GM23248 (cell line): ENCODE results near the gene C1QL4. TPM values are rescaled to one million over a fixed set of nuclear protein-coding genes. Genes with fewer than 3 reads are reported as not detected.
A peak's percentile ranks its signal among the peaks of the same experiment; 100 is the strongest.
"Not testable (repeated sequence)": the region's sequence is repeated elsewhere in the genome, so short reads cannot be mapped to it uniquely, and the experiment has no call there.

Experiments
- DNase-seq: peaks from one replicate; pipeline ENCODE4 v3.0.0-alpha.2; 2015
- H2AFZ ChIP-seq: fragments of 200-600 bp; sonication (generic); 2 replicates; pipeline ENCODE4 v1.6.1; 2016; ENCODE audit warnings: antibody characterized with exemption
- H3F3A ChIP-seq: fragments of 200-600 bp; sonication (generic); 2 replicates; pipeline ENCODE4 v1.6.1; 2016; ENCODE audit warnings: mild to moderate bottlenecking, antibody characterized with exemption, mixed run types; ENCODE audit not compliant: insufficient read depth
- H3K27ac ChIP-seq: fragments of 200-600 bp; sonication (generic); 2 replicates; pipeline ENCODE4 v1.5.1; 2016; ENCODE audit warnings: mild to moderate bottlenecking
- H3K27me3 ChIP-seq: fragments of 200-600 bp; sonication (generic); replicated peaks from 2 replicates; pipeline ENCODE4 v1.6.1; 2016; ENCODE audit warnings: mild to moderate bottlenecking; ENCODE audit not compliant: insufficient read depth
- H3K36me3 ChIP-seq: fragments of 200-600 bp; sonication (generic); 2 replicates; pipeline ENCODE4 v1.6.1; 2016; ENCODE audit warnings: low read depth, mild to moderate bottlenecking
- H3K4me1 ChIP-seq: fragments of 200-600 bp; sonication (generic); 2 replicates; pipeline ENCODE4 v1.6.1; 2016; ENCODE audit warnings: mild to moderate bottlenecking; ENCODE audit not compliant: insufficient read depth
- H3K4me2 ChIP-seq: fragments of 200-600 bp; sonication (generic); one replicate; pipeline ENCODE4 v1.6.1; 2016; ENCODE audit warnings: mild to moderate bottlenecking; ENCODE audit not compliant: unreplicated experiment
- H3K4me3 ChIP-seq: fragments of 200-600 bp; sonication (generic); 2 replicates; pipeline ENCODE4 v1.5.1; 2016; ENCODE audit warnings: mild to moderate bottlenecking
- H3K79me2 ChIP-seq: fragments of 200-600 bp; sonication (generic); 2 replicates; pipeline ENCODE4 v1.6.1; 2016; ENCODE audit warnings: mild to moderate bottlenecking; ENCODE audit not compliant: insufficient read depth
- H3K9ac ChIP-seq: fragments of 200-600 bp; sonication (generic); 2 replicates; pipeline ENCODE4 v1.6.1; 2016; ENCODE audit warnings: mild to moderate bottlenecking
- H3K9me2 ChIP-seq: fragments of 200-600 bp; sonication (generic); 2 replicates; pipeline ENCODE4 v1.6.1; 2016; ENCODE audit warnings: mixed run types, mild to moderate bottlenecking, moderate library complexity; ENCODE audit not compliant: insufficient read depth
- H3K9me3 ChIP-seq: fragments of 200-600 bp; sonication (generic); one replicate; pipeline ENCODE4 v1.6.1; 2017; ENCODE audit warnings: low read depth
- H4K20me1 ChIP-seq: fragments of 200-600 bp; sonication (generic); 2 replicates; pipeline ENCODE4 v1.6.0; 2016; ENCODE audit not compliant: insufficient read depth
- EZH2 ChIP-seq: fragments of 200-600 bp; sonication (generic); IDR thresholded peaks from 2 replicates; pipeline ENCODE4 v1.6.1; 2018; ENCODE audit warnings: antibody characterized with exemption, mild to moderate bottlenecking; ENCODE audit not compliant: insufficient read depth, poor library complexity, severe bottlenecking
- EZH2phosphoT487 ChIP-seq: fragments of 200-600 bp; sonication (generic); IDR thresholded peaks from 2 replicates; pipeline ENCODE4 v1.6.1; 2018; ENCODE audit warnings: antibody characterized with exemption, moderate library complexity, mild to moderate bottlenecking, low read depth; ENCODE audit not compliant: insufficient read depth
- WGBS, 2 experiments: methylation state at CpG; one replicate each; pipeline ENCODE4 v1.1.6; 2015 to 2017; ENCODE audit warnings: low lambda C conversion rate in 2 of 2, low coverage in 1 of 2; ENCODE audit errors: missing lambda C conversion rate in 2 of 2; 5-methylcytosine and 5-hydroxymethylcytosine counted together
- in situ Hi-C: fragments of 300-500 bp; cut with MboI; formaldehyde crosslinking; loops from 2 replicates; pipeline ENCODE4 v1.15.0; 2020
- polyA plus RNA-seq: library from polyadenylated mRNA; unstranded; fragments of >200 nt; fragmentation: Nextera tagmentation; extraction: Ambion mirVana; gene quantifications from 2 replicates; pipeline ENCODE4 v1.2.1, GENCODE V29; 2016
- total RNA-seq: library from RNA; depleted of rRNA; stranded (reverse); fragments of >200 nt; shearing (Covaris generic); gene quantifications from 2 replicates; pipeline ENCODE4 v1.2.3, GENCODE V29; 2014; rRNA removed

Gene C1QL4
- total RNA-seq, result not detected in 2 replicates
- not detected in 2 replicates for polyA plus RNA-seq

DNA sequence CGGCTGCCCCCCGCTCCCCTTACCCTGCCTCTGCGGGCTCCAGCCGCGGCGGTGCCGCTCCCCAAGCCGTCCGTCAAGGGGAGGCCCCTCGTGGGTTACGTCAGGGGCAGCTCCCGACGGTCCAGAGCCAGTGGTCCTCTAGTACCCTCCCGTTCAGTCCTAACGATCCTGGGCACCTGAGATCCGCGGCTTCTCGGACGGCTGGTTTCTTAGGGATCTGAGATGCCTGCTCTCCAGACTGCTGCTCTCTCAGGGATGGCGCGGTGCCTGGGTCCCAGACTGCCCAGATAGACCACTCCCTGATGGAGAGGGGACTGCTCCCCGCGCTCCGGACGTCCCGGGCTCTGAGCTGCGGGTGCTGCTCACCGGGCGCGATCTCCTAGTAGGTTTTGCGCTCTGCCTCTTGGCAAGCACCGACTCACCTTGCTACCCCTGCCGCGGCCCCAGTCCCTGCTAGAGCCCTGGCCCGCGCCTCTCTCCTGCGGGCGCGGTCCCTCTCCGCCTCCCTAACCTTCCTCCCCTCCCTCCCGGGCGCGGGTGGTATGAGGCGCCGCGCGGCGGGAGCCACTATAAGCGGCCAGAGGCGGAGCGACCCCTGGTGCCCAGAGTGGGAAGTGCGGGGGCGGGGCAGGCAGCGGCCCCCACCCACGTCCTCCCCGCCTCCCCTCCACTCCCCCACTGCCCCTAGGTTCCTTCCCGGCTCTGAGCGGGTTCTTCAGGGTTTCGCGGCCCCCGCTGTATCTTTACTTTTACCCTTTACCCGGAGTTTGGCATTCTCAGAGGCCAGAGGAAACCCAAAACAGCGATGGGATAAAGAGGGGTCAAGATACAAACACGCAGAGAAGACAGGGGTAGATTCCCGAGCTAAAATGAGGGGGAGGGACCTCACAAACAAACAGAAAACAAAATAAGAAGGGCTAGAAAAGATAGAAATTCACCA lies at the start of gene C1QL4:
Gene C1QL4 (minus strand): TSS at position 544 of the 940 bp plus-strand sequence. CDS start 711 bp downstream, outside the sequence.
- WGBS, 2 experiments, result 2 to 3% methylated on average over 38 to 54 of the region's 65 CpGs
- peak within 1 kb of the TSS; percentile 61 for H3K4me3 ChIP-seq
- no peak within 1 kb of the TSS for H3K27ac ChIP-seq
- in situ Hi-C loops, result no loop called here
- peak within 1 kb of the TSS; percentile 68 for H3K4me2 ChIP-seq
- H3K79me2 ChIP-seq, result no peaks in the 10 kb centered on the region
- H3F3A ChIP-seq, result no peaks in the 10 kb centered on the region
- no peaks in the 10 kb centered on the region for H3K9me3 ChIP-seq
- H2AFZ ChIP-seq, result peak within 1 kb of the TSS; percentile 74
- 0 out of 2 replicates have a peak, but pooled peaks cover 2% of the 10 kb centered on the region for H3K4me1 ChIP-seq
- H4K20me1 ChIP-seq, result no peaks in the 10 kb centered on the region
- peak; percentile 85 for TF ChIP-seq EZH2phosphoT487
- TF ChIP-seq EZH2, result peak; percentile 99
- peaks cover 50% of the 10 kb centered on the region for H3K27me3 ChIP-seq
- no peaks in the 10 kb centered on the region for H3K36me3 ChIP-seq
- DNase-seq, result peak; percentile 86
- no peaks in the 10 kb centered on the region for H3K9me2 ChIP-seq
- H3K9ac ChIP-seq, result no peak within 1 kb of the TSS

DNA sequence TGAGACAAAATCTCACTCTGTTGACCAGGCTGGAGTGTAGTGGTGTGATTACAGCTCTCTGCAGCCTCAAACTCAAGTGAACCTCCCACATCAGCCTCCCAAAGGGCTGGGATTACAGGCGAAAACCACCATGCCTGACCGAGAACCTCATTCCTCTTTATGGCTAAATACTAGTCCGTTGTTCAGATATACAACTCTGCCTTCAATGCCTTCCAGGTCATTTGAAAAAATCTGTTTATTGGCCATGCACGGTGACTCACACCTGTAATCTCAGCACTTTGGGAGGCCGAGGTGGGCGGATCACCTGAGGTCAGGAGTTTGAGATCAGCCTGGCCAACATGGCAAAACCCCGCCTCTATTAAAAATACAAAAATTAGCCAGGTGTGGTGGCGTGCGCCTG lies 43.2 kb upstream of the C1QL4 start:
- H2AFZ ChIP-seq, H3K4me2 ChIP-seq, H3K9me3 ChIP-seq, DNase-seq, H3F3A ChIP-seq, H3K36me3 ChIP-seq, H3K4me3 ChIP-seq, in situ Hi-C loops, H3K9ac ChIP-seq, H3K27ac ChIP-seq, H3K9me2 ChIP-seq, H4K20me1 ChIP-seq, H3K4me1 ChIP-seq, H3K27me3 ChIP-seq: not testable (repeated sequence)
- WGBS, 2 experiments, result 96 to 97% methylated on average over 9 of the region's 9 CpGs
- peaks cover 90% of the 10 kb centered on the region for H3K79me2 ChIP-seq

DNA sequence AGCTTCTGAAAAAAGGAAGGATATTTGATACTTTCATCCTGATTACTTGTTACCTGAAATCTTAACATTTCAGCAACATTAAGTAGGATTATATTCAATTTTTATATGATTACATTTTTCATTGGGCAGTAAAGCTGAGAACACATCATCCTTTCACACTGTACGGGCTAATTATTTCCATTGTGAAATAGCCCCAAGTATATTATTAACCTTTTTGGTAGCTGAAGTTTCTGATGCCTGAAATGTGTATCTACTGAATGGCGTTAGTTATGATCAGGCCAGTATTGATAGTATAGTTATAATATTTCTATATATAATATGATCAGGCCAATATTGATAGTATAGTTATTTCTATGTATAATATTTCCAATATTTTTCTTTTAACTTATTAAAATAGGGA lies 40.4 kb upstream of the C1QL4 start:
- no peak overlapping the region for H3K9ac ChIP-seq
- no peaks in the 10 kb centered on the region for H3K36me3 ChIP-seq
- in situ Hi-C loops, result no loop called here
- no peaks in the 10 kb centered on the region for H3K4me1 ChIP-seq
- no peak for DNase-seq
- no peaks in the 10 kb centered on the region for H3F3A ChIP-seq
- 61 to 63% methylated on average over 2 of the region's 2 CpGs for WGBS, 2 experiments
- TF ChIP-seq EZH2 (no peak), EZH2phosphoT487 (no peak)
- no peak overlapping the region for H3K4me2 ChIP-seq
- peaks cover 2% of the 10 kb centered on the region; the same call in 1 of the 2 replicates for H4K20me1 ChIP-seq
- no peak overlapping the region for H3K4me3 ChIP-seq
- H3K79me2 ChIP-seq, result peaks cover 90% of the 10 kb centered on the region
- H3K9me3 ChIP-seq, result no peaks in the 10 kb centered on the region
- no peaks in the 10 kb centered on the region for H3K27me3 ChIP-seq
- no peaks in the 10 kb centered on the region for H3K9me2 ChIP-seq
- no peak overlapping the region for H3K27ac ChIP-seq
- no peak overlapping the region for H2AFZ ChIP-seq

DNA sequence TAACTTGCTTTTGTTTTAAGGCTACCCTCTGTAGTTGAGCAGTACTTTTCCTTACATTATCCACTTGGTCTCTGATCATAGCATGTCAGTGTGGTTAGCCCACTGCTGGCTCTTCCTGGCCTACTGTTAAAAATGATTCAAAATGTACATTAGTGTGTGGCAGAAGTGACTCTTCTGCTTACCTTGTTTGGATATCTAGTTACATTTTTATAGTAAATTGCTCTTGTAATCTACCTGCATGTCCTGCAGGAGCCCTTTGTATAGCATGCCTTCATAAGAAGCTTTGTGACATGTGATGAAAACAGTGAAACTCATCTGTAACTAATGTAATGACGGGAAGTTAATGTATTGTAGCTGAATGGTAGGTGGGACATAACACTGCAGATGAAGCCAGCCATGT lies 38.4 kb upstream of the C1QL4 start:
- Histone ChIP-seq H2AFZ (no peak overlapping the region), H3K4me1 (no peaks in the 10 kb centered on the region), H3F3A (no peaks in the 10 kb centered on the region), H3K27me3 (no peaks in the 10 kb centered on the region), H3K9me2 (no peaks in the 10 kb centered on the region), H3K27ac (no peak overlapping the region), H3K36me3 (no peaks in the 10 kb centered on the region), H3K9me3 (no peaks in the 10 kb centered on the region), H3K4me2 (no peak overlapping the region), H4K20me1 (0 out of 2 replicates have a peak, but pooled peaks cover 4% of the 10 kb centered on the region), H3K79me2 (peaks cover 93% of the 10 kb centered on the region), H3K4me3 (no peak overlapping the region), H3K9ac (no peak overlapping the region)
- no peak for DNase-seq
- in situ Hi-C loops, result no loop called here
- TF ChIP-seq EZH2, result no peak
- TF ChIP-seq EZH2phosphoT487, result no peak
- WGBS, 2 experiments, result 100% methylated on average over 1 of the region's 1 CpG
